Measurements from ENCODE around the gene APH1A. TPM values are rescaled to one million over a fixed set of nuclear protein-coding genes. Genes with fewer than 3 reads are reported as not detected.
A peak's percentile ranks its signal among the peaks of the same experiment; 100 is the strongest.

The APH1A gene
- total and polyA plus RNA-seq, 4 experiments from 2014 or later: 45.1 to 120 (median 94.8) TPM

DNA sequence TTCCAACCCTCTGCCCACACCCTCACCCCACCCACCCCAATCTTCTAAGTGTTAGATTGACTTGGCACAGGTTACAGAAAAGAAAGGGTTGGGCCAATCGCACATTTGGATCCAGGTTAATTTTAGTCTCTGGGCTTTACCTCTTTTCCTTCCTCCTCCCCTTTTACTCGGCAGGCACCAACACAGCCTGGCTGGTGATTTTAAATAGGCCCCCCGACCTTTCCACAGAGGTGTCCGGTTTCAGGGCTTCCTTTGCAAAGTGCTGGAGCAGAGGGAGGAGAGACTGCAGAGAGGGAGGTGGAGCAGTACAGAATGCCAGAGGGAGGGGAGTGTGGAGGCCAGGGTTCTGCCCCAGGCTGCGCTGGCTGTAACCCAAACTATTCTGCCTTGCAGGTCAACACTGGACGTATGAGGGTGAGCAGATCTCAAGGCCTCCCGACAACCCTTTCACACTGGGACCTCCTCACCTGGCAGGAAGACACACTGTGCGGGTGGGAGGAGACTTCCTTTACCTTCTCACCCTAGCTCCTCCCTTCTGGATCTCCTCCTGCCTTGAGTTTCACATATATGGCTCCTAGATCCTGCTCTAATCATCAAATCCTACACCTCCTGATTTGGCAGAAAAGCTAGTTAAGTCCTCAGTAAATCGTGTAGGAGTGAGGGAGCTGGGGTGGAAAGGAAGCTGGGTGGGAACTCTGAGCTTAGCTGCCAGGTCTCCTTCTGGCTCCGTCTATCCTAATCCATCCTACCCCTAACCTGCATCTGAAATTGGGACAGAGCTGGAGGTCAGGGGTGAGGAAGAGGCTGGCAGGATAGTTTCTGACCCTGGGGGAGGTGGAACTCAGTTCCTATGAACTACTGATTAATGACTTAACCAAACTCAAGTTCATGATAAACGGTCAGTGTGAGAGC is 8.8 kb downstream of the APH1A start:
- no peak for DNase-seq
- H3K27me3 ChIP-seq (ENCODE audit: insufficient read depth, low read length): peaks cover 27% of the 10 kb centered on the region
- ChIA-PET CTCF (ENCODE audit: partially characterized antibody) (interaction anchor here (2.5 kb wide), 1 partner anchor 9 kb away, joined by 10 read pairs; no protein-coding TSS in a partner anchor), POLR2A (ENCODE audit: partially characterized antibody) (interaction anchor here (1.0 kb wide), 1 partner anchor 9 kb away, joined by 6 read pairs; the partner anchor contains the start of gene APH1A)
- Mint-ChIP-seq H3K27ac (peak overlapping the region in 1 of 7 donors; percentile 36), H3K9me3 (no peaks in the 10 kb centered on the region), H3K4me3 (no peak overlapping the region), H3K4me1 (peaks cover 8 to 25% (median 13%) of the 10 kb centered on the region in 4 donors), H3K27me3 (peaks cover 19 to 24% of the 10 kb centered on the region in 2 donors), H3K36me3 (peaks cover 2 to 7% of the 10 kb centered on the region in 2 donors)
- no peak overlapping the region for H3K4me3 ChIP-seq (ENCODE audit: low read length in 2 of 2)
- H3K9me3 ChIP-seq (ENCODE audit: control insufficient read depth in 1 of 2, low read length in 2 of 2): no peaks in the 10 kb centered on the region
- peaks cover 15% of the 10 kb centered on the region for H3K4me1 ChIP-seq (ENCODE audit: insufficient read depth, low read length)
- H3K27ac ChIP-seq (ENCODE audit: low read depth, low read length): no peak overlapping the region
- intact Hi-C loops (cut with micrococcal nuclease): loop anchor here (5.0 kb wide), 1 partner anchor 737 kb away; no protein-coding TSS in a partner anchor
- peaks cover 7% of the 10 kb centered on the region for H3K36me3 ChIP-seq (ENCODE audit: insufficient read depth, low read length)

- Histone ChIP-seq H3K4me1 (ENCODE audit: insufficient read depth, low read length) (peaks cover 15% of the 10 kb centered on the region), H3K4me3 (ENCODE audit: low read length in 2 of 2) (no peak overlapping the region), H3K9me3 (ENCODE audit: control insufficient read depth in 1 of 2, low read length in 2 of 2) (no peaks in the 10 kb centered on the region), H3K27ac (ENCODE audit: low read depth, low read length) (no peak overlapping the region), H3K27me3 (ENCODE audit: insufficient read depth, low read length) (peaks cover 27% of the 10 kb centered on the region), H3K36me3 (ENCODE audit: insufficient read depth, low read length) (peaks cover under 1% of the 10 kb centered on the region)
- POLR2A ChIA-PET (ENCODE audit: partially characterized antibody): no interaction called here
- no peak overlapping the region for H3K27ac Mint-ChIP-seq
- peak overlapping the region in 1 of 8 donors; percentile 49 for H3K4me3 Mint-ChIP-seq
- intact Hi-C loops (cut with micrococcal nuclease): loop anchor here (5.0 kb wide), 1 partner anchor 738 kb away; no protein-coding TSS in a partner anchor
- CTCF ChIA-PET (ENCODE audit: partially characterized antibody): no interaction called here
- H3K4me1 Mint-ChIP-seq: peaks cover 8 to 25% (median 13%) of the 10 kb centered on the region in 4 donors
- no peaks in the 10 kb centered on the region for H3K9me3 Mint-ChIP-seq
- no peaks in the 10 kb centered on the region for H3K36me3 Mint-ChIP-seq
- H3K27me3 Mint-ChIP-seq: peaks cover 21 to 24% of the 10 kb centered on the region in 2 donors
- DNase-seq: no peak
These were observed 9.6 kb downstream of the APH1A start for GRCh38 chr1:150259217-150259616.

- peaks cover 8 to 25% (median 13%) of the 10 kb centered on the region in 4 donors for H3K4me1 Mint-ChIP-seq
- Histone ChIP-seq H3K9me3 (ENCODE audit: control insufficient read depth in 1 of 2, low read length in 2 of 2) (no peaks in the 10 kb centered on the region), H3K27me3 (ENCODE audit: insufficient read depth, low read length) (peaks cover 27% of the 10 kb centered on the region), H3K36me3 (ENCODE audit: insufficient read depth, low read length) (no peaks in the 10 kb centered on the region), H3K27ac (ENCODE audit: low read depth, low read length) (no peak within 1 kb of the TSS), H3K4me1 (ENCODE audit: insufficient read depth, low read length) (peaks cover 15% of the 10 kb centered on the region), H3K4me3 (ENCODE audit: low read length in 2 of 2) (no peak within 1 kb of the TSS)
- no peaks in the 10 kb centered on the region for H3K36me3 Mint-ChIP-seq
- ChIA-PET CTCF (ENCODE audit: partially characterized antibody) (interaction anchor here (4.5 kb wide), 1 partner anchor 24 kb away, joined by 45 read pairs; the partner anchor contains the start of gene CIART), POLR2A (ENCODE audit: partially characterized antibody) (no interaction called here)
- intact Hi-C loops (cut with micrococcal nuclease): loop anchor here (5.0 kb wide), 1 partner anchor 739 kb away; no protein-coding TSS in a partner anchor
- H3K27me3 Mint-ChIP-seq: peaks cover 21 to 28% of the 10 kb centered on the region in 2 donors
- no peaks in the 10 kb centered on the region for H3K9me3 Mint-ChIP-seq
- DNase-seq: no peak
- peak within 1 kb of the TSS in 2 of 8 donors; percentile 4 to 81 for H3K4me3 Mint-ChIP-seq
- H3K27ac Mint-ChIP-seq: peak within 1 kb of the TSS in 1 of 7 donors; percentile 55
These were observed 10.9 kb downstream of the APH1A start, which contains the start of gene CA14 for GRCh38 chr1:150257624-150258585. TSS of gene CA14 (plus strand) at chr1:150257774. CDS start at chr1:150258129, 355 bp downstream.

- H3K9me3 ChIP-seq (ENCODE audit: control insufficient read depth in 1 of 2, low read length in 2 of 2): no peaks in the 10 kb centered on the region
- ChIA-PET POLR2A (ENCODE audit: partially characterized antibody) (interaction anchor here (0.6 to 1.5 kb wide), 4 partner anchors 12 to 304 kb away, joined by 3 to 7 read pairs (median 4); partner anchors contain the start of gene APH1A), CTCF (ENCODE audit: partially characterized antibody) (interaction anchor here (0.7 to 4.5 kb wide), 31 partner anchors 9 to 933 kb away, joined by 3 to 45 read pairs (median 5); partner anchors contain the start of genes APH1A, C1orf54, CIART and FALEC)
- H3K9me3 Mint-ChIP-seq: no peaks in the 10 kb centered on the region
- no peaks in the 10 kb centered on the region for H3K36me3 Mint-ChIP-seq
- intact Hi-C loops (cut with micrococcal nuclease): loop anchor here (1.0 to 5.0 kb wide), 2 partner anchors 25 to 741 kb away; no protein-coding TSS in a partner anchor
- H3K27me3 ChIP-seq (ENCODE audit: insufficient read depth, low read length): peaks cover 27% of the 10 kb centered on the region
- H3K36me3 ChIP-seq (ENCODE audit: insufficient read depth, low read length): no peaks in the 10 kb centered on the region
- DNase-seq: no peak
- peaks cover 21 to 28% of the 10 kb centered on the region in 2 donors for H3K27me3 Mint-ChIP-seq
- peaks cover 15% of the 10 kb centered on the region for H3K4me1 ChIP-seq (ENCODE audit: insufficient read depth, low read length)
- no peak overlapping the region for H3K4me3 ChIP-seq (ENCODE audit: low read length in 2 of 2)
- no peak overlapping the region for H3K27ac ChIP-seq (ENCODE audit: low read depth, low read length)
- H3K4me1 Mint-ChIP-seq: peaks cover 8 to 21% (median 13%) of the 10 kb centered on the region in 4 donors
- peak overlapping the region in 3 of 8 donors; percentile 4 to 85 (median 81) for H3K4me3 Mint-ChIP-seq
- H3K27ac Mint-ChIP-seq: no peak overlapping the region
These were observed 12.1 kb downstream of the APH1A start for GRCh38 chr1:150256554-150257341.

- peak overlapping the region in 7 of 8 donors; percentile 63 to 85 (median 79) for H3K4me3 Mint-ChIP-seq
- H3K27me3 ChIP-seq (ENCODE audit: insufficient read depth, low read length): peaks cover 27% of the 10 kb centered on the region
- H3K27ac ChIP-seq (ENCODE audit: low read depth, low read length): no peak overlapping the region
- H3K4me1 ChIP-seq (ENCODE audit: insufficient read depth, low read length): peaks cover 15% of the 10 kb centered on the region
- no peaks in the 10 kb centered on the region for H3K36me3 ChIP-seq (ENCODE audit: insufficient read depth, low read length)
- peak overlapping the region in 2 of 7 donors; percentile 20 to 68 for H3K27ac Mint-ChIP-seq
- H3K4me1 Mint-ChIP-seq: peaks cover 8 to 21% (median 13%) of the 10 kb centered on the region in 4 donors
- no peak overlapping the region for H3K4me3 ChIP-seq (ENCODE audit: low read length in 2 of 2)
- ChIA-PET POLR2A (ENCODE audit: partially characterized antibody) (interaction anchor here (0.6 to 1.5 kb wide), 5 partner anchors 12 to 305 kb away, joined by 3 to 7 read pairs (median 4); partner anchors contain the start of gene APH1A), CTCF (ENCODE audit: partially characterized antibody) (interaction anchor here (0.7 to 4.5 kb wide), 32 partner anchors 9 to 933 kb away, joined by 3 to 45 read pairs (median 5); partner anchors contain the start of genes APH1A, C1orf54, CIART and FALEC)
- H3K9me3 ChIP-seq (ENCODE audit: control insufficient read depth in 1 of 2, low read length in 2 of 2): no peaks in the 10 kb centered on the region
- H3K27me3 Mint-ChIP-seq: peaks cover 21 to 28% of the 10 kb centered on the region in 2 donors
- H3K9me3 Mint-ChIP-seq: no peaks in the 10 kb centered on the region
- intact Hi-C loops (cut with micrococcal nuclease): loop anchor here (1.0 to 5.0 kb wide), 2 partner anchors 25 to 741 kb away; no protein-coding TSS in a partner anchor
- no peaks in the 10 kb centered on the region for H3K36me3 Mint-ChIP-seq
- no peak for DNase-seq
These were observed 12.6 kb downstream of the APH1A start for GRCh38 chr1:150256198-150256553.

DNA sequence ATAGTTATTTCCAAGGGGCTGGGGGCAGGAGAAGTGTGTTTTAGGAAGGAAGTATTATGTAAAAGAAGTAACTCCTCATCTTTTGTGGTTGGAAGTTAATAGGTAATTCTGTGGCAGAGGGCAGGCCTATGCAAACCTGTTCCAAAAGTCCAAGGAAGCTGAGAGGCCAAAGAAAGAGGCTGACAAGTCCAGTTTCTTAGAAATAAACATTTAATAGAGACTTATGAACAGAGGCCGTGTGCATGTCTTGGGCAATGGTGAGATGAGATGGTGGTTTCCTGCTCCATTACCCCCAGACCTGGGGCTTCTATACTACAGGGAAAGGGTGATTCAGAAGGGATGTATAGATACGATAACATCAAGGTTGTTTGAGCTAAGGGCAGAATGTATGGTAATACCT is 18.9 kb downstream of the APH1A start:
- no peaks in the 10 kb centered on the region for H3K36me3 ChIP-seq (ENCODE audit: insufficient read depth, low read length)
- no peaks in the 10 kb centered on the region for H3K36me3 Mint-ChIP-seq
- ChIA-PET POLR2A (ENCODE audit: partially characterized antibody) (interaction anchor here (0.5 kb wide), 1 partner anchor 906 kb away, joined by 3 read pairs; no protein-coding TSS in a partner anchor), CTCF (ENCODE audit: partially characterized antibody) (interaction anchor here (0.6 to 1.1 kb wide), 2 partner anchors 32 to 91 kb away, joined by 3 read pairs; no protein-coding TSS in a partner anchor)
- no peaks in the 10 kb centered on the region for H3K4me1 Mint-ChIP-seq
- H3K27me3 Mint-ChIP-seq: peaks cover 2 to 3% of the 10 kb centered on the region in 2 donors
- no peaks in the 10 kb centered on the region for H3K9me3 ChIP-seq (ENCODE audit: control insufficient read depth in 1 of 2, low read length in 2 of 2)
- H3K27me3 ChIP-seq (ENCODE audit: insufficient read depth, low read length): no peaks in the 10 kb centered on the region
- no peak overlapping the region for H3K27ac Mint-ChIP-seq
- no peak for DNase-seq
- no peak overlapping the region for H3K4me3 Mint-ChIP-seq
- no peak overlapping the region for H3K27ac ChIP-seq (ENCODE audit: low read depth, low read length)
- no peaks in the 10 kb centered on the region for H3K4me1 ChIP-seq (ENCODE audit: insufficient read depth, low read length)
- H3K4me3 ChIP-seq (ENCODE audit: low read length in 2 of 2): no peak overlapping the region
- intact Hi-C loops (cut with micrococcal nuclease): no loop called here
- H3K9me3 Mint-ChIP-seq: no peaks in the 10 kb centered on the region
